Measurements from ENCODE around the gene ATP8A2.
"Not testable (repeated sequence)": the region's sequence is repeated elsewhere in the genome, so short reads cannot be mapped to it uniquely, and the experiment has no call there.

ATP8A2 gene

DNA sequence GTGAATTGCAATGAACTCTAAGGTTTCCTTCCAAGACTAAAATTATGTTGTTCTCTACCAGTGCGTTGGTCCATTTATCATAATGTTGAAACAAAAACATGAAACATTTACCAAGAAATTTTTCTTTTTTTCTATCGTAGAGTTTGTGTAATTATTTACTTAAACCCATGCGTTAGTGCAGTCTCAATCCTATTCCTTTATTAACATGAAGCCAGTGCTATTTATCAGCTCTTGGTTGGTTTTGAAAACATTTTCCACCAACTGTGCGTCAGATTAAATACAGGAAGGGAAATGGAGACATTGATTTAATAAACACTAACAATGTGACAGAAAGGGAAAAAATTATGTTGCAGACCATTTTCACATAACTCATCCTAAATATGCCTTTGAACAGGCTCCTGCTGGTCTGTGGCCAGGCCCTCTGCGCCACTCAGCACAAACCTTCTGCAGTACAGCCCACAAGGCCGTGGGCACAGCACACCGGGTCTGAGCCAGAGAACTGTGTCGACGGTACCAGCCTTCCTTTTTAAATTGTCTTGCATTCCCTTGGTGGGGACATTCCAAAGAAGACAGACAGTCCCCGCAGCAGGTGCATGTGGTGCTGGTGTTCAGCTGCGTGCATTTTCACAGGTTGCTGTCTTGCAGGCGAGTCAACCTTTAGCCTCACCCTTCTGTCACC, 544.2 kb downstream of the ATP8A2 start:
- no peak for DNase-seq (ENCODE audit: low read depth in 2 of 2)

DNA sequence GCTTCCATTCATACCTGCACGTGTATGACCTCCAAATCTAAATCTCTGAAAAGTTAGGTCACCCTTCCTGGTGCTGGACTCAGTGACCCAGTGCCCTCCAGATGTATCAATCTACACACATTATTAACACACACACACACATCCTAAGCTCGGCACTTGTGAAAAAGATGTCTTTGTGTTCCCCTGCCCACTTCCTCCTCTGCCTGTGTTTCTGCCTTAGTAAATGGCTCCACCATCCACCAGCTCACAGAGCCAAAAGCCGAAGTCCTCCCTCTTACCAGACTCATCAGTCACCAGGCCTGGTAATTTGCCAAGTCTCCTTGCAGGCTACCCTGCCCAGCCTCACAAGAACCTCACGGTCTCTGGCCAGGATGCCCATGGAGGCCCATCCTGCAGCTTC, 548.5 kb downstream of the ATP8A2 start:
- DNase-seq (ENCODE audit: low read depth in 2 of 2): no peak

DNA sequence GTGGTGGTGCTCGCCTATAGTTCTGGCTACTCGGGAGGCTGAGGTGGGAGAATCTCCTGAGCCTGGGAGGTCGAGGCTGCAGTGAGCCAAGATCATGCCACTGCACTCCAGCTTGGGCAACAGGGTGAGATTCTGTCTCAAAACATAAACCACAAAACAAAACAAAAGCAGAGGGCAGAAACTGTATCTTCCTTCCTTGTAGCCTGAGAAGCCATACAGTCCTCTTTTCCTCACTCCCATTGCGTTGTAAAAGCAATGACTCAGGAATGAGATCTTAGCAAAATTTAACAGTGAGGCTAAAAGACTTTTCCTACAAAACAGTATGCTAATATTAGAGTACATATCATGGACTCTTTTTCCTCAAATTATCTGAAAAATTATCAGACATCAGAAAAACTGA, 549.2 kb downstream of the ATP8A2 start:
- no peak for DNase-seq (ENCODE audit: low read depth in 2 of 2)

DNA sequence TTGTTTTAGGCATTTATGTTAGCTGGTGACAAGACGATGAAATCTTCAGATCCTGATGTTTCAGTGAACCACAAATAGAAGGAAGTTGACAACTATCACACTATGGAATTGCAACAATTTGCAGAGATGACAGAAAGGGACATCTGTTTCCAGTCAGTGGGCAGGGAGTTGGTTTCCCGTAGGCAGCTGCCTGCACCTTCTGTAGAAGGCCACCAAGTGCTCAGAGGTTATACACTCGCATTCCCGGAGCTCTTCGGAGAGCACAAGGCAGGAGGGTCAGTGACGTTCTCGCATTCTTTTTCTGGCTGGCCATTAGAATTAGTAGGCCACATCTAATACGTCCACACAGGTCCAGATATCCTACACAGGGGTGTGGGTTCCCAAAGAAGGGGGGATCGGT, 550.6 kb downstream of the ATP8A2 start:
- no peak for DNase-seq (ENCODE audit: low read depth in 2 of 2)

GRCh38 chr13:25923217-25924085, 551.7 kb downstream of the ATP8A2 start:
- DNase-seq (ENCODE audit: low read depth in 2 of 2): no peak

DNA sequence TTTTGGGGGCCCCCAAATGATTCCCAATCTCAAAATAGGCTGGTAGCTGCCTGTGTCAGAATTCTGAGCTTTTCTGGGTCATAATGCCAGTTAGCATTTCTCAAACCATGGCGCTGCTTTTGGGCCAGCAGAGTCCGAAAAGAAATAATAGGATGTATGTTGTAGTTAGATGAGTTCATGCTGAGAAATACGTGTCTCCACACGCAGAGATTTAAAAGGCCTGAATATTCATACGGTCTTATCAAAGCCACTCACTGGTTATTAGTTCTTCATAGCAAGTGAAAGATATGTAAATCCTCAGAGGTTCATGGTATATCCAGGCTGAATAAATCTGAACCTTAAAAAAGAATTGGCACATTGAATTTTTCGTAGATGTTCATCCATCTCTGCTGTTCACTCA, 555.6 kb downstream of the ATP8A2 start:
- no peak for DNase-seq (ENCODE audit: low read depth in 2 of 2)

GRCh38 chr13:25927932-25928331, 556.2 kb downstream of the ATP8A2 start:
- DNase-seq (ENCODE audit: low read depth in 2 of 2): no peak

DNA sequence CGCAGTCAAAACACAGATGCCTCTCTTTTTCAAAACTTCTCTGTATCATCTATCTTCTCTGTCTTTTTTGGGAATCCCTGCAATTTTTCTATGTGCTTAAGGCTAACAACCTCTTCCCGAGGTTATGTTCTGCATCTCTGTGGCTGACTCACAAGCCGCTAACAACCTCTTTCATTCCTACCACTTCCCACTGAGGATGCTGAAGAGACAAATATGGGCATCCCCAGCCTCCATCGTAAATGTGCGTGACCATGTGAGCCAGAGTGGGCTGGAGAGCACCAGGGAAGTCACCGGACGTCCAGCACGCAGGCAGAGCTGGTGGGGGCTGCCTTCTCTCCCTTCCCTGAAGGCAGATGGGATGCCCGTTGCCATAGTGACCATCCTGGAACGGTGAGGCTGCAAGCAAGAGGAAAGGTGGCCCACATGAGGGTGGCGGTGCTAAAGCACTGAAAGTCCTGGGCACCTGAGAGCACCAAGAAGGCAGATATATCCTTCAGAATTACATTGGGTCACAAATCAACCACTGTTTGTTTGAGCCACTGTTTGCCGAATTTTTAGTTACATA, 557.2 kb downstream of the ATP8A2 start:
- DNase-seq (ENCODE audit: low read depth in 2 of 2): no peak

GRCh38 chr13:25929816-25930215, 558.0 kb downstream of the ATP8A2 start:
- no peak for DNase-seq (ENCODE audit: low read depth in 2 of 2)

- DNase-seq (ENCODE audit: low read depth in 2 of 2): no peak
These were observed 558.9 kb downstream of the ATP8A2 start for GRCh38 chr13:25930653-25931052.

DNA sequence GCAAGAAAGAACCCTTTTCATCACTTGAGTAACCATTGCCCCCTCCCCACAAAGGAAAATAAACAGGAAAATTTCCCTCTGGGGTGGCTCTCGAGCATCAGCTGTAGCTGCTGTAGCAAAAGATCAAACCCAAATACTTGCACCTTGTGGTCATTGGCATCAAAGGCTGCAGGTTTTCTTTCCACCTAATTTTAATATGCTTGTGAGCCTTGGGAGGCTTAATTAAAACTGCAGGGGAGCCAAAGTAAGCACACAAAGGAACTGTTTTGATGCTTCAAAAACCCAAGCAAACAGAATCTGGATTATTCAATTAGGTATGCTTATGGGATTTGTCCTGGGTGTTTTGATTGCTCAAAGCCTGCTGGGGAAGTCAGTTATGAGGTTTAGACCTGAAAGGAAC, 560.6 kb downstream of the ATP8A2 start:
- DNase-seq (ENCODE audit: low read depth in 2 of 2): no peak

GRCh38 chr13:25933520-25933919, 561.7 kb downstream of the ATP8A2 start:
- DNase-seq (ENCODE audit: low read depth in 2 of 2): no peak

- DNase-seq (ENCODE audit: low read depth in 2 of 2): no peak
These were observed 562.4 kb downstream of the ATP8A2 start for GRCh38 chr13:25934127-25934526.

GRCh38 chr13:25939961-25940687, 568.4 kb downstream of the ATP8A2 start:
- DNase-seq (ENCODE audit: low read depth in 2 of 2): no peak

- no peak for DNase-seq (ENCODE audit: low read depth in 2 of 2)
These were observed 571.3 kb downstream of the ATP8A2 start for GRCh38 chr13:25943081-25943480.

DNA sequence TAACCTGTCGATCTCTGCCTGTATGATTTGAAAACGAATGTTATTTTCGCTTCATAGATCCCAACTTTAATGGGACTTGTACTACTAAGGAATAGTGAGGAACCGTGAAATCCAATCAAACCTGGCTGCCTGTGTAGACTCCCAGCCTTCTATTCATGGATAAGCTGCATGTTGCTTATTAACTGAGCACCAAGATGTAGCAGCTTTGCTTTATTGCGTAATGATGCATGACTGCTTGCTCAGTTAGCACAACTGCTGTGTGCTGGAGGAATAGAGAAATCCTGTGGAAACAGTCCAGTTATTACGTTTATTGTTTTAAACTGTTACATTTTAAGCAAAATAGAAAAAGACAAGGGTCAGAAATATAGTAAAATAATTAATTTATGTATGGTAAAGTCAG, 571.9 kb downstream of the ATP8A2 start:
- DNase-seq (ENCODE audit: low read depth in 2 of 2): no peak

- DNase-seq (ENCODE audit: low read depth in 2 of 2): no peak
These were observed 573.8 kb downstream of the ATP8A2 start for GRCh38 chr13:25945596-25945995.

GRCh38 chr13:25946321-25946720, 574.5 kb downstream of the ATP8A2 start:
- DNase-seq (ENCODE audit: low read depth in 2 of 2): no peak

GRCh38 chr13:25948910-25949309, 577.1 kb downstream of the ATP8A2 start:
- no peak for DNase-seq (ENCODE audit: low read depth in 2 of 2)

GRCh38 chr13:25951831-25952230, 580.1 kb downstream of the ATP8A2 start:
- DNase-seq (ENCODE audit: low read depth in 2 of 2): no peak

GRCh38 chr13:25954080-25954479, 582.3 kb downstream of the ATP8A2 start:
- DNase-seq (ENCODE audit: low read depth in 2 of 2): not testable (repeated sequence)

- DNase-seq (ENCODE audit: low read depth in 2 of 2): not testable (repeated sequence)
These were observed 583.2 kb downstream of the ATP8A2 start for GRCh38 chr13:25954943-25955342.

Data from stimulated activated CD4-positive, alpha-beta T cell treated with anti-CD3 and anti-CD28 coated beads, Interleukin-12 subunit alpha, Interleukin-12 subunit beta, amount 100 ng/mL, for 24 hours (primary cell).